Measurements from ENCODE around the gene UPK1B. TPM values are rescaled to one million over a fixed set of nuclear protein-coding genes. Genes with fewer than 3 reads are reported as not detected.

Gene UPK1B
- total and polyA plus RNA-seq, 9 of the 15 experiments (the other 6 are each of a cell fraction or from before 2014, with no cell fraction given), result 0.22 to 1.2 (median 0.51) TPM

- DNase-seq (ENCODE audit: extremely low read depth in 1 of 4, low spot score in 3 of 4) (peak in 1 of 4 experiments; percentile 2), FAIRE-seq (no peak), ATAC-seq (peak; percentile 74)
- ChIA-PET CTCF (ENCODE audit: low intra/inter-chr PET ratio) (no interaction called here), POLR2A (interaction anchor here (0.6 to 0.8 kb wide), 3 partner anchors 10 to 425 kb away, joined by 3 read pairs; no protein-coding TSS in a partner anchor)
- Histone ChIP-seq H3K4me3 (no peak overlapping the region), H3K9me3 (replicated peaks; ENCODE audit: control insufficient read depth, insufficient read depth, low read depth, low read length) (no peaks in the 10 kb centered on the region; the same call in 1 of the 2 replicates), H3K9ac (ENCODE audit: insufficient read depth in 1 of 2, low read depth in 2 of 2, low read length in 2 of 2) (no peak overlapping the region; a peak in 1 of 4 replicates), H2AFZ (ENCODE audit: low read depth, low read length) (no peak overlapping the region), H3K27me3 (ENCODE audit: control insufficient read depth in 2 of 2, insufficient read depth in 2 of 2, low read length in 2 of 2) (no peaks in the 10 kb centered on the region), H4K20me1 (replicated peaks; ENCODE audit: control insufficient read depth, insufficient read depth, low read length) (no peaks in the 10 kb centered on the region), H3K4me2 (ENCODE audit: insufficient read depth, low read length) (no peak overlapping the region), H3K27ac (ENCODE audit: extremely low read depth, low read depth, low read length) (no peak overlapping the region), H3K4me1 (replicated peaks in 1 of 2; ENCODE audit: control insufficient read depth in 2 of 2, insufficient read depth in 2 of 2, low read length in 2 of 2) (peaks cover 7 to 18% of the 10 kb centered on the region in 2 experiments; a peak in 4 of 5 replicates), H3K79me2 (ENCODE audit: control insufficient read depth, insufficient read depth, low read length) (no peaks in the 10 kb centered on the region), H3K9me1 (ENCODE audit: control insufficient read depth, insufficient read depth, low read length) (no peaks in the 10 kb centered on the region), H3K36me3 (ENCODE audit: control insufficient read depth, insufficient read depth, low read length) (peaks cover 6% of the 10 kb centered on the region; the same call in 2 of the 3 replicates)
- in situ Hi-C loops (cut with MboI) (no loop called here), intact Hi-C loops (cut with micrococcal nuclease) (no loop called here)
- WGBS (ENCODE audit: insufficient coverage, low coverage, missing lambda C conversion rate), result 68% methylated on average over 2 of the region's 4 CpGs
- BruUV-seq (replicated peaks), result no TSS peak
- TF ChIP-seq ZNF639 (CRISPR knock-in tag; conservative IDR thresholded peaks at IDR 0.05 in 1 of 2, IDR thresholded peaks at IDR 0.05 in 1 of 2), result no peak
- peak in 1 of 2 experiments; percentile 22; a peak in 1 of 4 replicates for TF ChIP-seq RAD21 (CRISPR knock-in tag; conservative IDR thresholded peaks at IDR 0.05 in 1 of 2, IDR thresholded peaks at IDR 0.05 in 1 of 2)
These were observed 33.5 kb downstream of the UPK1B start for GRCh38 chr3:119206611-119207511.
